Endothelial cell (in vitro differentiated cells): ENCODE measurements around the gene HKDC1. TPM values are rescaled to one million over a fixed set of nuclear protein-coding genes. Genes with fewer than 3 reads are reported as not detected.

Experiments
- DNase-seq: peaks from one replicate; pipeline ENCODE4 v3.0.0; 2021; ENCODE audit warnings: low spot score
- H3K27ac Mint-ChIP-seq: one replicate; pipeline ENCODE4 v1.8.0; 2021; ENCODE audit warnings: mixed read lengths, inconsistent platforms; ENCODE audit not compliant: unreplicated experiment
- H3K27me3 Mint-ChIP-seq: one replicate; pipeline ENCODE4 v1.8.0; 2021; ENCODE audit warnings: mild to moderate bottlenecking, moderate library complexity, mixed read lengths, inconsistent platforms; ENCODE audit not compliant: unreplicated experiment
- H3K36me3 Mint-ChIP-seq: one replicate; pipeline ENCODE4 v1.8.0; 2021; ENCODE audit warnings: mild to moderate bottlenecking, low read depth, mixed read lengths, inconsistent platforms; ENCODE audit not compliant: unreplicated experiment
- H3K4me1 Mint-ChIP-seq: one replicate; pipeline ENCODE4 v1.8.0; 2021; ENCODE audit warnings: mild to moderate bottlenecking, mixed read lengths, inconsistent platforms; ENCODE audit not compliant: unreplicated experiment
- H3K4me3 Mint-ChIP-seq: one replicate; pipeline ENCODE4 v1.8.0; 2021; ENCODE audit warnings: mild to moderate bottlenecking, mixed read lengths, inconsistent platforms; ENCODE audit not compliant: unreplicated experiment
- H3K9me3 Mint-ChIP-seq: one replicate; pipeline ENCODE4 v1.8.0; 2021; ENCODE audit warnings: mixed read lengths, inconsistent platforms; ENCODE audit not compliant: unreplicated experiment
- CTCF ChIP-seq: fragments of 200-600 bp; sonication (generic); IDR thresholded peaks from one replicate; pipeline ENCODE4 v1.5.0; 2021; ENCODE audit warnings: antibody characterized with exemption; ENCODE audit not compliant: unreplicated experiment
- total RNA-seq: library from RNA; stranded (reverse); fragmentation: NEBNext Ultra II Directional; extraction: Animal tissue kit (Norgen Biotek cat#: 25700); gene quantifications from one replicate; pipeline ENCODE4 v1.2.1, GENCODE V29; 2021; ENCODE audit not compliant: unreplicated experiment

Gene HKDC1
- total RNA-seq, 1 donor from 2014 or later = 0.31 TPM

GRCh38 chr10:69253171-69253570 is 33.0 kb downstream of the HKDC1 start:
- no peak overlapping the region for H3K27ac Mint-ChIP-seq
- H3K9me3 Mint-ChIP-seq = no peaks in the 10 kb centered on the region
- H3K36me3 Mint-ChIP-seq = no peaks in the 10 kb centered on the region
- no peak for DNase-seq
- H3K27me3 Mint-ChIP-seq = peaks cover 4% of the 10 kb centered on the region
- no peak for TF ChIP-seq CTCF
- peaks cover 6% of the 10 kb centered on the region for H3K4me1 Mint-ChIP-seq
- H3K4me3 Mint-ChIP-seq = no peak overlapping the region

- peaks cover 4% of the 10 kb centered on the region for H3K4me1 Mint-ChIP-seq
- no peak overlapping the region for H3K4me3 Mint-ChIP-seq
- H3K36me3 Mint-ChIP-seq = peaks cover 4% of the 10 kb centered on the region
- no peak for DNase-seq
- H3K27ac Mint-ChIP-seq = no peak overlapping the region
- no peaks in the 10 kb centered on the region for H3K9me3 Mint-ChIP-seq
- peaks cover 9% of the 10 kb centered on the region for H3K27me3 Mint-ChIP-seq
- no peak for TF ChIP-seq CTCF
Measured at GRCh38 chr10:69254877-69255276, 34.7 kb downstream of the HKDC1 start.

- no peaks in the 10 kb centered on the region for H3K9me3 Mint-ChIP-seq
- no peak for DNase-seq
- H3K27ac Mint-ChIP-seq = no peak overlapping the region
- H3K27me3 Mint-ChIP-seq = peaks cover 9% of the 10 kb centered on the region
- no peak for TF ChIP-seq CTCF
- peaks cover 15% of the 10 kb centered on the region for H3K4me1 Mint-ChIP-seq
- no peak overlapping the region for H3K4me3 Mint-ChIP-seq
- H3K36me3 Mint-ChIP-seq = peaks cover 4% of the 10 kb centered on the region
Measured at GRCh38 chr10:69259547-69260243, 39.6 kb downstream of the HKDC1 start.

GRCh38 chr10:69261184-69261583 is 41.1 kb downstream of the HKDC1 start:
- Mint-ChIP-seq H3K4me1 (peaks cover 15% of the 10 kb centered on the region), H3K27me3 (peaks cover 10% of the 10 kb centered on the region), H3K4me3 (no peak overlapping the region), H3K9me3 (no peaks in the 10 kb centered on the region), H3K36me3 (peaks cover 4% of the 10 kb centered on the region), H3K27ac (no peak overlapping the region)
- no peak for DNase-seq
- no peak for TF ChIP-seq CTCF

- H3K4me3 Mint-ChIP-seq = no peak overlapping the region
- H3K27me3 Mint-ChIP-seq = peaks cover 10% of the 10 kb centered on the region
- DNase-seq = no peak
- peaks cover 15% of the 10 kb centered on the region for H3K4me1 Mint-ChIP-seq
- H3K27ac Mint-ChIP-seq = no peak overlapping the region
- TF ChIP-seq CTCF = no peak
- H3K36me3 Mint-ChIP-seq = peaks cover 4% of the 10 kb centered on the region
- no peaks in the 10 kb centered on the region for H3K9me3 Mint-ChIP-seq
Measured at GRCh38 chr10:69262292-69262751, 42.2 kb downstream of the HKDC1 start.
